ENCODE data around the gene INO80. TPM values are rescaled to one million over a fixed set of nuclear protein-coding genes. Genes with fewer than 3 reads are reported as not detected.

INO80 gene
- total RNA-seq, 1 donor from 2014 or later: 31.7 TPM

DNA sequence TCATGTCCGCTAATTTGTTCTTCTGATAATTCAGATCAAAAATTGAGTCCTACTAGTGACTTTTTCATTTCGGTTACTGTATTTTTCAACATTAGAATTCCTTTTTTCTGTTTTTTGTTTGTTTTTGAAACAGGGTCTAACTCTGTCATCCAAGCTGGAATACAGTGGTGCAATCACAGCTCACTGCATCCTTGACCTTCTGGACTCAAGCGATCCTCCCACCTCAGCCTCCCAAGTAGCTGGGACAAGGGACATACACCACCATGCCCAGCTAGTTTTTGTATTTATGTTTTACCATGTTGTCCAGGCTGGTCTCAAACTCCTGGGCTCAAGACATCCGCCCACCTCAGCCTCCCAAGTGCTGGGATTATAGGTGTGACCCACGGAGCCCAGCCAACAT, 8.0 kb upstream of the INO80 start:
- no peaks in the 10 kb centered on the region for H3K36me3 ChIP-seq
- no peak overlapping the region for H3K27ac ChIP-seq
- H3K4me1 ChIP-seq: no peaks in the 10 kb centered on the region
- H3K9me3 ChIP-seq: no peaks in the 10 kb centered on the region
- no peak overlapping the region for H3K4me3 ChIP-seq
- no peak for DNase-seq (ENCODE audit: extremely low spot score in 2 of 2)
- no peaks in the 10 kb centered on the region for H3K27me3 ChIP-seq
- intact Hi-C loops (cut with DNase I): no loop called here
- TF ChIP-seq POLR2AphosphoS5 (IDR thresholded peaks at IDR 0.05; ENCODE audit: insufficient read depth in 1 of 2, low read depth in 1 of 2): no peak
- no peak for TF ChIP-seq POLR2A (IDR thresholded peaks at IDR 0.05)
- TF ChIP-seq CTCF (IDR thresholded peaks at IDR 0.05): no peak

GRCh38 chr15:41122849-41123248, 6.8 kb upstream of the INO80 start:
- TF ChIP-seq POLR2AphosphoS5 (IDR thresholded peaks at IDR 0.05; ENCODE audit: insufficient read depth in 1 of 2, low read depth in 1 of 2) (no peak), CTCF (IDR thresholded peaks at IDR 0.05) (no peak), POLR2A (IDR thresholded peaks at IDR 0.05) (no peak)
- Histone ChIP-seq H3K9me3 (no peaks in the 10 kb centered on the region), H3K27me3 (no peaks in the 10 kb centered on the region), H3K36me3 (no peaks in the 10 kb centered on the region), H3K27ac (no peak overlapping the region), H3K4me3 (no peak overlapping the region), H3K4me1 (no peaks in the 10 kb centered on the region)
- DNase-seq (ENCODE audit: extremely low spot score in 2 of 2): no peak
- intact Hi-C loops (cut with DNase I): no loop called here

GRCh38 chr15:41121951-41122350, 5.9 kb upstream of the INO80 start:
- TF ChIP-seq POLR2AphosphoS5 (IDR thresholded peaks at IDR 0.05; ENCODE audit: insufficient read depth in 1 of 2, low read depth in 1 of 2): no peak
- no peak for TF ChIP-seq CTCF (IDR thresholded peaks at IDR 0.05)
- no peak for TF ChIP-seq POLR2A (IDR thresholded peaks at IDR 0.05)
- intact Hi-C loops (cut with DNase I): no loop called here
- H3K4me1 ChIP-seq: peaks cover 3% of the 10 kb centered on the region
- no peak for DNase-seq (ENCODE audit: extremely low spot score in 2 of 2)
- no peaks in the 10 kb centered on the region for H3K27me3 ChIP-seq
- H3K36me3 ChIP-seq: no peaks in the 10 kb centered on the region
- H3K9me3 ChIP-seq: no peaks in the 10 kb centered on the region
- no peak overlapping the region for H3K27ac ChIP-seq
- no peak overlapping the region for H3K4me3 ChIP-seq

DNA sequence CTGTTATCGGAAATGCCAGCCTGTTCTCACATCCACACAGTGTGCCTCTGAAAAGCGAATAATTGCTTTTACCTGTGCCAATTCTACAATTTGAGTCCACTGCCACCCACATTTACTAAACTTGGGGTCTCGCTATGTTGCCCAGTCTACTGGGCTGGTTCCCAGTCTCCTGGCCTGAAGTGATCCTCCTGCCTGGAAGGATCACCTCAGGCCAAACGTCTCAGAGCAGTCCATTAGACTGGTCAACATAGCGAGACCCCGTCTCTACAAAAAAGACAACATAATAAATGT, 827 bp upstream of the INO80 start:
- Histone ChIP-seq H3K27ac (peak overlapping the region; percentile 99), H3K4me1 (peaks cover 31% of the 10 kb centered on the region), H3K4me3 (peak overlapping the region; percentile 79 to 96), H3K9me3 (no peaks in the 10 kb centered on the region), H3K27me3 (no peaks in the 10 kb centered on the region), H3K36me3 (no peaks in the 10 kb centered on the region)
- TF ChIP-seq POLR2AphosphoS5 (IDR thresholded peaks at IDR 0.05; ENCODE audit: insufficient read depth in 1 of 2, low read depth in 1 of 2) (no peak), POLR2A (IDR thresholded peaks at IDR 0.05) (no peak), CTCF (IDR thresholded peaks at IDR 0.05) (no peak)
- intact Hi-C loops (cut with DNase I): loop anchor here (10.0 kb wide), 1 partner anchor 212 kb away; no protein-coding TSS in a partner anchor
- DNase-seq (ENCODE audit: extremely low spot score in 2 of 2): no peak

- peak overlapping the region; percentile 99 for H3K27ac ChIP-seq
- TF ChIP-seq CTCF (IDR thresholded peaks at IDR 0.05) (no peak), POLR2A (IDR thresholded peaks at IDR 0.05) (no peak), POLR2AphosphoS5 (IDR thresholded peaks at IDR 0.05; ENCODE audit: insufficient read depth in 1 of 2, low read depth in 1 of 2) (no peak)
- H3K27me3 ChIP-seq: no peaks in the 10 kb centered on the region
- peak in 1 of 2 donors; percentile 90 for DNase-seq (ENCODE audit: extremely low spot score in 2 of 2)
- intact Hi-C loops (cut with DNase I): loop anchor here (10.0 kb wide), 1 partner anchor 211 kb away; no protein-coding TSS in a partner anchor
- peaks cover 31% of the 10 kb centered on the region for H3K4me1 ChIP-seq
- H3K9me3 ChIP-seq: no peaks in the 10 kb centered on the region
- no peaks in the 10 kb centered on the region for H3K36me3 ChIP-seq
- H3K4me3 ChIP-seq: peak overlapping the region; percentile 79 to 96
Observed at GRCh38 chr15:41115652-41116115, 396 bp downstream of the INO80 start.

Data from vagina (tissue), 2 donors.